Pericardium fibroblast (primary cell): ENCODE data around the gene B4GAT1. TPM values are rescaled to one million over a fixed set of nuclear protein-coding genes. Genes with fewer than 3 reads are reported as not detected.

Experiments
- total RNA-seq: library from RNA; depleted of rRNA; stranded (reverse); fragments of >200 nt; gene quantifications from 2 replicates; pipeline ENCODE4 v1.2.3, GENCODE V29; 2015

Gene B4GAT1
- 39.1 and 41.3 TPM in 2 replicates for total RNA-seq

DNA sequence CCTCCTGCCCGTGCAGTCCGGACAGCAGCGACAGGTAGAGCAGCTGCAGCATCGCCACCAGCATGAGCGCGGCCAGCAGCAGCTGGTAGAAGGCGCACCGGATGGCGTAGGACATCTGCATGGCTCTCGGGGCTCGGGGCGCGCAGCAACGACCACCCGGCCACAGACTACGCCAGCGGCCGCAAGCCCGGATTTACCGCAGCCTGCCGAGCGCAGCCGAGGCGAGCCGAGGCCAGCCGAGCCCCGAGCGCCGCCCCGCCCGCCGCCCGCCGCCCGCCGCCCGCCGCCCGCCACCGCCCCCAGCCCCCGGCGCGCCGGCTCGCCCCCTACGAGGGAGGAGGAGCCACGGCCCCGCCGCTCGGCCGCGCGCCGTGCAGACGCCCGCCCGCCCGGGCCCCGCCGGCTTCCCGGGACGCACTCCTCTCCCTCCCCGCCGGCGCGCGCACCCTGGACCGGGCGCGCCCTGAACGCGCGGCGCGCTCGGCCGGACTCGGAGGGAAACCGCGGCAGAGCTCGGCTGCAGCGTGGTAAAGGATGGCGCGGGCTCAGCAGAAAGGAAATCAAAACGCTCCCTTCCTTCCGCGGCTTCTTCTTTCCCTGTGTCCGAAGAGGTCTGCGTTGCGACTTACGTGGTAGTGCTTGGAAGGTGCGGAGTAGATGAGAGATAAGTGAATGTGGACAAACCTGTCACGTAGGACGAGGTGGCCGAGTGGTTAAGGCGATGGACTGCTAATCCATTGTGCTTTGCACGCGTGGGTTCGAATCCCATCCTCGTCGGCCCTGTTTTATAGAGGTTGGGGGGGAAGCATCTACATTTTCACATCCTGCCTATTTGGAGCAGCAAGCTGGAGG, at the start of gene B4GAT1:
Gene B4GAT1 (minus strand): TSS at position 205 of the 852 bp plus-strand sequence. CDS start 84 bp downstream, at position 121.

DNA sequence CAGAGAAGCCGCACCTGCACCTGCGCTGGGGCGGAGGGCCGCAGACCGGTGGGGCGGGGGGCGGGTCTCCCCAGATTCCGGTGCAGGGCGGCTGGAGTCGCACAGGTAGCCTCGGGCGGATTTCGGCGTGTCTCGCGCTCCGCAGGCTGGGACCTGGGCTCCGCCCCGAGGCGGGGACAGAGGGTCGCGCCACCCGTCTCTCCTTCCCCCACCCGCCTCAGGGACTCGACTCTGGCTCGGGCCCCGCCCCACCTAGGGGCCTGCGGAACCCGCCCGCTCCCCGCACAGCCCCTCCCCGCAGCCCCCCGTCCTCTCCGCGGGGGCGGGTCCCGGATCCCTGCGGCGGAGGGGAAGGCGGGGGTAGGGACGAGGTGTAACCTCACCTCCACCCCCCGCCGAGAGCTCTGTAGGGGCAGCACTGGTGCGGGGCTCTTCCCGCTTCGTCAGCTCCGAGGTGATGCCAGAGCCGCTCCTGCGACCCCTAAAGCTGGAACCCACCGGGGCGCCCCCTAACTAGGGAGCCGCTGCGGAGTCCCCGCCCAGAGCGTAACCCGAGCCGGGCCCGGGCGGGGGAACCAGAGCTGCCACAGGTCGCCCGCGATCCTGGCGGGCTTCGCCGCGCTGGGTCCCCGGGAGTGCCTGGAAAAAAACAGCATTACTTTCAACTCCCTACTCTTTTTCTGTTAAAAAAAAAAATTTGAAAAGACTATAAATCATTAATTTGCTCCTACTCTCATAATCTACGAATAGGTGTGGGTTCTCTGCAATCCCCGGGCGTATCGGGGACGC, 24.4 kb upstream of the B4GAT1 start, which contains the start of gene SLC29A2:
Gene SLC29A2 (minus strand): TSS at position 134 of the 789 bp plus-strand sequence. CDS start 169 bp downstream, outside the sequence.

DNA sequence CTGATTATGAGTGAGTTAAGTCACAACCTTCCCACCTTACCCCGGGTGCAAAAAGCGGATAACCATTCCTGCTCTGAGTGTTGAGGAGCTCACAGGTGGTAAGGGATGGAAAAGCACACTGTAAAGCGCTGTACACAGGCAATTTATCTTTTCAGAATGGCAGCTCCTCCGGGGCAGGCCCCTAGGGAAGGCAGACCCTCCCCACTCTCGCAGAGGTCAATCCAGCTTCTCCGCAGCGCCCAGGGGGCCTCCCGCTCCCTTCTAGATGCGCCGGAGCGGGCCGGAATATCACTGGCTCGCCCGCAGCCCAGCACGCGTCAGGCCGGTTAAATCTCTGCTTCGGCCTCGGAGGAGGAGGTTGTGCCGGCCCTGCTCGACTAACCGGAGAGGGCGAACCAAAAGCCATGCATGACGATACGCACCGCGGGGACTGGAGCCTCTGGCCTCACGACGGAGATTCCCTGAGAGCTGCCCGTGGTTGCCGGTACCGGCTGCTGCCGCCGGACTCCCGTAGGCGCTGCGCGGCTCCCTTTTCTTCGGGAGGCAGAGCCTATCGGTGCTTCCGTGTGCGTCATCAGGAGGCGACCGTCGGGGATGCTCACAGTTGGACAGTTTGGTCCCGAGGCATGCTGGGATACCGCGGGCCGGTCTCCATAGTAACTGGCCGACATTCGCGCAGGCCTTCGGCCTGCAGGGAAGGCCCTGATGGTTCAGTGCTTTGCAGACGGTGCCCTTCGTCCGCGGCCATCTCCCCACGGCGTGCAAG, 2.7 kb downstream of the B4GAT1 start, which contains the start of gene BRMS1:
Gene BRMS1 (minus strand): TSS at position 555 of the 766 bp plus-strand sequence. CDS start 2,870 bp downstream, outside the sequence.

DNA sequence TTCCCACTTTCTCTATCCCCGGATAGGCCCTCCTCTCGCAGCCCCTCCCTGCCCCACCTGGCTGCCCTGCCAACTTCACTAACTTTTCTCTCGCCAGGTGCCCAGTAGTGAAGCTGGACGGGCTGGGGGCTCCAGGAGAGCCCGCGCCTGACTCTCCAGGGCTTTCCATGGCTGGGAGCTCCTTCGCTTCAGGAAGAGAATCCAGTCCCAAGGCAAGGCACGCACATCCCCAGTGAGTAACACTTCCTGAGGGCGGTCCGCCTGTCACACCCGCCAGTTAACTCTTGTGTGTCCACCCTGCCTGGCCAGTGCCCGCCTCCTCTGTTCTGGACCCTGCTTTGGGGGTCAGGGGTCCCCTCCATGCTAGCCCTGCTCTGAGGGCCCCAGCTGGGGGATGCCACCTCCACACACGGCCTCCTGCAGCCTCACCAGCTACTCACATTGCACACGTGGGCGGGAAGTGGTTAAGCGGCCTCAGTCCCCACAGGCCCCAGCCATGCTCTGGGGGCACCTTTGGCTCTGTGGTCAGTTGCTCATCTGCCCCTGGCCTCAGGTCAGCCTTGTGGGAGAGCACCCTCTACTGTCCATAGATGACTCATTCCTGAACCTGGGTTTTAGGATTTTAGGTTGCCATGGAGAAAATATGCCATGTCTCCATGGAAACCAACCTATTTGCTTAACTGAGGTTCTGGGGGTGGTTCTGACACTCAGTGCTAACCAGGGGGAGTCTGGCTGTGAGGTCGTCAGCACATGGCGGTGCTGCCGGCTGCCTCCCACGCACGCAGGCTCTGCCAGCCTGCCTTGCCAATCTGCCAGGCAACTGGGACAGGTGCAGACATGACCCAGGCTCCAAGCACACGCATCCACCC, 11.0 kb downstream of the B4GAT1 start, which contains the start of gene RIN1:
Gene RIN1 (minus strand): TSS at position 201 of the 869 bp plus-strand sequence. CDS start 32 bp downstream, at position 169.

DNA sequence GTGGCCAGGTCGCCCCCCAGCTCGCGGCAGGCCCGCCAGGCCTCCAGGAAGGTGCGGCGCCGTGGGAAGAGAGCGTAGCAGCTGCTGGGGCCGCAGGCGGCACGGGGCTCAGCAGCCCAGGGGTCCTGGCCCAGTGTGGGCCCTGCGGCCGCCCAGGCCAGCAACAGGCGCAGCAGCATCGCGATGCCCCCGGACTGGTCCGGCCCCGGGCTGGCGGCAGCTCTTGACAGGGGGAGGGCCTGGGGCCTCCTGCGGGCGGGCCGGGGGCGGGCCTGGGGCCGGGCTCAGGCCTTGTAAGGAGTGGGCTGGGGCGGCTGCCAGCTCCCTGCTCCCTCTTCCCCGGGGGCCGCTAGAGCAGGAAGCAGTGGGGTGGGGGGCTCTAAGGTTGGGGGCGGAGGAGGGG, 30.6 kb downstream of the B4GAT1 start, which contains the start of gene CD248:
Gene CD248 (minus strand): TSS at position 196 of the 403 bp plus-strand sequence. CDS start 17 bp downstream, at position 179.

Other genes with a start within 250 kb of the B4GAT1 start
- 16.2 and 17.4 TPM in 2 replicates for gene KLC2, start 89.9 kb downstream of the B4GAT1 start, total RNA-seq
- gene RAB1B, start 79.0 kb downstream of the B4GAT1 start, total RNA-seq = 93.9 and 103 TPM in 2 replicates
- 0.70 TPM in 1 of 2 replicates, not detected in the other for gene CNIH2, start 69.5 kb downstream of the B4GAT1 start, total RNA-seq
- 149 and 223 TPM in 2 replicates for gene YIF1A, start 58.5 kb downstream of the B4GAT1 start, total RNA-seq
- gene TMEM151A, start 55.7 kb downstream of the B4GAT1 start, total RNA-seq = 0.34 and 5.6 TPM in 2 replicates
- gene CD248, start 30.6 kb downstream of the B4GAT1 start, total RNA-seq = 500 and 529 TPM in 2 replicates
- 18.4 and 25.3 TPM in 2 replicates for gene RIN1, start 11.2 kb downstream of the B4GAT1 start, total RNA-seq
- gene BRMS1, start 2.5 kb downstream of the B4GAT1 start, total RNA-seq = 30.1 and 44.9 TPM in 2 replicates
- gene SLC29A2, start 24.1 kb upstream of the B4GAT1 start, total RNA-seq = 0.26 TPM in 1 of 2 replicates, not detected in the other
- under 0.01 TPM in 1 of 2 replicates, not detected in the other for gene NPAS4, start 73.4 kb upstream of the B4GAT1 start, total RNA-seq
- gene MRPL11, start 91.2 kb upstream of the B4GAT1 start, total RNA-seq = 44.0 and 45.0 TPM in 2 replicates
- gene PELI3, start 119.3 kb upstream of the B4GAT1 start, total RNA-seq = 6.7 and 8.4 TPM in 2 replicates
- gene DPP3, start 132.8 kb upstream of the B4GAT1 start, total RNA-seq = 24.4 and 52.5 TPM in 2 replicates
- 18.6 and 33.6 TPM in 2 replicates for gene BBS1, start 163.0 kb upstream of the B4GAT1 start, total RNA-seq
- 20.8 and 25.0 TPM in 2 replicates for gene ZDHHC24, start 198.4 kb upstream of the B4GAT1 start, total RNA-seq
- under 0.01 and 0.26 TPM in 2 replicates for gene ACTN3, start 199.3 kb upstream of the B4GAT1 start, total RNA-seq
- gene CTSF, start 221.0 kb upstream of the B4GAT1 start, total RNA-seq = 70.1 and 83.0 TPM in 2 replicates
- 0.26 and 0.58 TPM in 2 replicates for gene CCDC87, start 245.4 kb upstream of the B4GAT1 start, total RNA-seq
- gene CCS, start 245.6 kb upstream of the B4GAT1 start, total RNA-seq = 29.7 and 33.5 TPM in 2 replicates